Kidney epithelial cell (primary cell): ENCODE measurements around the gene EHMT2. TPM values are rescaled to one million over a fixed set of nuclear protein-coding genes. Genes with fewer than 3 reads are reported as not detected.
"Not testable (repeated sequence)": the region's sequence is repeated elsewhere in the genome, so short reads cannot be mapped to it uniquely, and the experiment has no call there.

Source experiments
- DNase-seq: peaks from one replicate; pipeline ENCODE4 v3.0.0-alpha.2; 2010; ENCODE audit warnings: low read depth
- H3K27me3 ChIP-seq: 2 replicates; pipeline ENCODE4 v1.6.0; 2011; ENCODE audit warnings: low read length; ENCODE audit not compliant: control insufficient read depth, insufficient read depth
- H3K36me3 ChIP-seq: 2 replicates; pipeline ENCODE4 v1.5.1; 2011; ENCODE audit warnings: low read length; ENCODE audit not compliant: control insufficient read depth, insufficient read depth
- H3K4me3 ChIP-seq: 2 replicates; pipeline ENCODE4 v1.5.1; 2011; ENCODE audit warnings: low read depth, mild to moderate bottlenecking, control low read depth, low read length
- total RNA-seq: library from RNA; depleted of rRNA; stranded (reverse); fragments of >200 nt; gene quantifications from 2 replicates; pipeline ENCODE4 v1.2.3, GENCODE V29; 2015
- TF ChIP-seq, protein P1 (sequence below): IDR thresholded peaks from 2 replicates; pipeline ENCODE4 v1.5.1; 2011; ENCODE audit warnings: mild to moderate bottlenecking, moderate library complexity, low read length, control low read depth, inconsistent platforms; ENCODE audit not compliant: insufficient read depth, poor library complexity, severe bottlenecking

Gene EHMT2
- total RNA-seq, 1 donor from 2014 or later = 59.3 TPM

DNA sequence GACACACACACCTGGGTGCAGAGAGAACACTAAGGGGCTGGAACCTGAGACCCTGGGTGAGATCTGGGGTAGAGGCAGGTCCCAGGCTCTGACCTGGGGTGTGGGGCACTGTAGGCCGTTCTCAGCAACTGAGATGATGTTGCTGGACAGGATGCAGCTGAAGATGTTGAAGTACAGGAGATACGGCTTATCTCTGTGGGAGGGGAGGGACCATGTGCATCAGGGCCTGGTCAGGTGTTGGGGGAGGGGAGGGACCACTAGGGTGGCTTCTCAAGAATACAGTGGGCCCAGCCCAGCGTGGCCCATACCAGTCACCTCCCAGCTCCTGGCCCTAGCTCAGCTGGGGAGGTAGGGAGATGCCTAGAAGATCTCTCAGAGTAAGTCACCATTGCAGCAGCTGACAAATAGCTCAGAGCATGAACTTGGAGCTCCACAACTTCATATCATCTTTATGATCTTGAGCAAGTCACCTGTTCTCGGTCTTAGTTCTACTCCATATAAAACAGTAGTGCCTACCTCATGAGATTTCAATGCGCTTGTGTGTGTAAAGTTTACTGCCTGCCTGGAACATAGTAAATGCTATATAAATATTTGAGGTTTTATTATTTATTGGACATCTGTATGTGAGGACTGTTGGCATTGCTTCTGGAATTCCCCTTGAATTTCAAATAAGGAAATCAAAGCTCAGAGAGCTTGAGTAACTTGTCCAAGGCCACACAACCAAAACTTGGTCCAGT, 22.5 kb downstream of the EHMT2 start:
- DNase-seq = no peak
- peaks cover 2% of the 10 kb centered on the region for H3K36me3 ChIP-seq
- no peaks in the 10 kb centered on the region for H3K27me3 ChIP-seq
- no peak overlapping the region for H3K4me3 ChIP-seq
- TF ChIP-seq, protein P1, sequence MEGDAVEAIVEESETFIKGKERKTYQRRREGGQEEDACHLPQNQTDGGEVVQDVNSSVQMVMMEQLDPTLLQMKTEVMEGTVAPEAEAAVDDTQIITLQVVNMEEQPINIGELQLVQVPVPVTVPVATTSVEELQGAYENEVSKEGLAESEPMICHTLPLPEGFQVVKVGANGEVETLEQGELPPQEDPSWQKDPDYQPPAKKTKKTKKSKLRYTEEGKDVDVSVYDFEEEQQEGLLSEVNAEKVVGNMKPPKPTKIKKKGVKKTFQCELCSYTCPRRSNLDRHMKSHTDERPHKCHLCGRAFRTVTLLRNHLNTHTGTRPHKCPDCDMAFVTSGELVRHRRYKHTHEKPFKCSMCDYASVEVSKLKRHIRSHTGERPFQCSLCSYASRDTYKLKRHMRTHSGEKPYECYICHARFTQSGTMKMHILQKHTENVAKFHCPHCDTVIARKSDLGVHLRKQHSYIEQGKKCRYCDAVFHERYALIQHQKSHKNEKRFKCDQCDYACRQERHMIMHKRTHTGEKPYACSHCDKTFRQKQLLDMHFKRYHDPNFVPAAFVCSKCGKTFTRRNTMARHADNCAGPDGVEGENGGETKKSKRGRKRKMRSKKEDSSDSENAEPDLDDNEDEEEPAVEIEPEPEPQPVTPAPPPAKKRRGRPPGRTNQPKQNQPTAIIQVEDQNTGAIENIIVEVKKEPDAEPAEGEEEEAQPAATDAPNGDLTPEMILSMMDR = no peak

DNA sequence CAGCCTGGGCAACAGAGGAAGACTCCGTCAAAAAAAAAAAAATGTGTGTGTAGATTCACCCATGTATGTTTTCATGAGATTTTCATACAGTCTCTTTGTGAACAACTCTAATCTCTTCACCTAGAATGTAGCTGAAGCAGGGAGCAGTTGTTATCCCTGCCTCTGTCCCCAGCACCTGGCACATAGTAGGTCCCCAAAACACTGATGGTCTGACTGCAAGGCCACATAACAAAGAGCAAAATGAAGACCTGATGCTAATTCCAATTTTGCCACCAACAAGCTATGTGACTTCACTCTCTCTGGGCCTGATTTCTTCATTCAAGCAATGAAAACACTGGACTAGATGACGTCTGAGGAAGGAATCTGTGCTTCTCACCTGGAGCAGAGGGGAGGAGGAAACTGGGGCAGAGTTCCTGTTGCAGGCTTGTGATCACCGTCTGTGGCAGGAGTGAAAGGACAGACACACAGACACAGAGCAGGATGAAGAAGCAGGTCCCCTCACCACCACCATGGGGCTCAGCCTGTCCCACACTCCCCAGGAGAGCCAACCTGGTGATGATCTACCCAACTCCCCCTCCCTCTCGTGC, 23.3 kb downstream of the EHMT2 start:
- H3K36me3 ChIP-seq = no peaks in the 10 kb centered on the region
- TF ChIP-seq, protein P1 = no peak
- no peaks in the 10 kb centered on the region for H3K27me3 ChIP-seq
- H3K4me3 ChIP-seq = no peak overlapping the region
- DNase-seq = no peak

DNA sequence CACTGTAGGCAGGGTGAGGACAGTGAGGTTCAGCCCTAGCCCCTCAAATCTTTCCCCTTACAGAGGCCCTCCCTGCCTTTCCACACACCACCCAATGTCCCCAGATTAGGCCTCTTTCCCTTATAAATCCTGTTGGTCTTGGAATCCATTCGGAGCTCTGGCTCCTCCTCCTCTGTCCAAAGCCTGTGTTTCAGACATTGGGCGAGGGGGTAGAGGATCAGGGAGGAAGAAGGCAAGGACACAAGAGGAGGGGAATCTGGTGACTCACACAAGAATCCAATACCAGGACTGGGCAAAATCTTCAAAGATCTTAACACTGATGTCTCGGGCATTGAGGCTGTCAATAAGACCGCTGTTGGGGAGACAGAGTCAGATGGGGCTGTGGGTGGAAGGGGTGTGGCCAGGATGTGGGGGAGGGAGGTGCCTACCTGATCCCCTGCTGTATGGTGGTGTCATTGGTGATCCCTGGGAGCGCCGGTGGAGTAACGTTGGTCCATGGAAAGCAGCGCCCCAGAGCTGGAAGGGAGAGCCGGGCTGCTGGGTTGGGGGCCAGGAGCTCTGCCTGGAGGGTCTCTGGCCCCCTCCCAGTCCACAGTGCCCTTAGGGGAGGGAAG, 26.3 kb downstream of the EHMT2 start:
- DNase-seq = no peak
- TF ChIP-seq, protein P1 = no peak
- Histone ChIP-seq H3K27me3 (no peaks in the 10 kb centered on the region), H3K4me3 (no peak overlapping the region), H3K36me3 (no peaks in the 10 kb centered on the region)

DNA sequence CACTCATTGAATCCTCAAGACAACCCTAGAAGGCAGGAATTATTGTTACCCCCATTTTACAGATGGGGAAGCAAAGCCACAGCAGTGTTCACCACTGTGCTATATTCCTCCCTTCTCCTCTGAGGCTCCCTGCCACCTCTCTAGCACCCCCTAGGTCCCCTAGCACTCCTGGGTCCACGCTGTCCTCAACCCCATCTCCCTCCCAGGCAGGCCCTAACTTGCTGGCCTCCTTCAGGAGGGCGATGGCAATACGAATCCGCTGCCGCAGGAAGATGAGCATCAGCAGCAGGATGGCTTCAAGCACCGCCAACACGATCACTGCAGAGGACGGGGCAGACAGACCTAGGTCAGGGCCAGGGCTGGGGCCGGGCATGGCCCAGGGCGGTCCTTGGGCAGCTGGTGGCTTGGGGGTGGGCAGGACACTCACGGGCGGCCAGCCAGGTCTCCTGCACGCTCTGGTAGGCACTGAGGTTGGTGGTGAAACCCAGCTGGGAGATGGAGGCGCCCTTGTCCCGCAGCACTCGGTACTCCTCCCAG, 27.0 kb downstream of the EHMT2 start:
- no peaks in the 10 kb centered on the region for H3K27me3 ChIP-seq
- no peak overlapping the region for H3K4me3 ChIP-seq
- H3K36me3 ChIP-seq = no peaks in the 10 kb centered on the region
- no peak for DNase-seq
- TF ChIP-seq, protein P1 = no peak

DNA sequence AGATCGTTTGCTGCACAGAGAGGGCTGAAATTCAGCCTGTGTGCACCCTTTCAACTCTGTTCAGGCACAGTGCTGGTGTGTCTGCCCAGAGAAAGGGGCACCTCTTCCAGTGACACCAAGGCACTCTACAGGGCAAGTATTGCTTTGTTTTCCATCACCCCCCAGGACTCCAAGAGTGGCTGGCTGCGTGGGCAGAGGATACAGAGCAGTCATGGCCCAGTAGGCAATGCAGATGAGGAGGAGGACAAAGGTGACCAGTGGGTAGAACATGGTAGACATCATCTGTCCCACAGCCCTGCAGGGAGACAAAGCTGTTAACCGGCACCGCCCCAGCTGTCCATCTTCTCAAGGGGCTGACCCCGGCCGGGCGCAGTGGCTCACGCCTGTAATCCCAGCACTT, 28.2 kb downstream of the EHMT2 start:
- no peak overlapping the region for H3K4me3 ChIP-seq
- H3K27me3 ChIP-seq = no peaks in the 10 kb centered on the region
- TF ChIP-seq, protein P1 = no peak
- no peak for DNase-seq
- H3K36me3 ChIP-seq = no peaks in the 10 kb centered on the region

DNA sequence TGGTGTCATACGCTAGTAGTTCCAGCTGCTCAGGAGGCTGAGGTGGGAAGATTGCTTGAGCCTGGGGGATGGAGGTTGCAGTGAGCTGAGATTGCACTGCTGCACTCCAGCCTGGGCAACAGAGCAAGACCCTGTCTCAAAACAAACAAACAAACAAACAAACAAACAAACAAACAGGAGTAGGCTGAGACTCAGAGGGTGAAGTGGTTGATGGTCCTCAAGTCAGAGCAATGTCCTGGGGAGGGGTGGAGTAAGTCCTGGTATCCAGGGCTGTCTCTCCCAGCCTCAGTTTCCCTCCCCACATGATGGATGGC, 28.9 kb downstream of the EHMT2 start:
- not testable (repeated sequence) for DNase-seq, H3K27me3 ChIP-seq, H3K36me3 ChIP-seq, H3K4me3 ChIP-seq
